ENCODE data around the gene COA1.

GRCh38 chr7:43697690-43698089 is 31.6 kb downstream of the COA1 start:
- no peak for TF ChIP-seq CTCF (IDR thresholded peaks at IDR 0.05; ENCODE audit: extremely low read depth in 1 of 2, insufficient read depth in 1 of 2, low read depth in 1 of 2, low read length in 2 of 2)
- no peak for TF ChIP-seq POLR2A (IDR thresholded peaks at IDR 0.05; ENCODE audit: low read depth, low read length)
- TF ChIP-seq EZH2 (IDR thresholded peaks at IDR 0.05; ENCODE audit: borderline replicate concordance, low read depth, low read length, severe bottlenecking) = no peak
- TF ChIP-seq MYC (IDR thresholded peaks at IDR 0.05; ENCODE audit: low read depth, low read length) = no peak
